ENCODE measurements around the gene SLC2A9.

- no peak for TF ChIP-seq BHLHE40 (IDR thresholded peaks at IDR 0.05; ENCODE audit: borderline replicate concordance)
- TF ChIP-seq SP1 (IDR thresholded peaks at IDR 0.05): no peak
- TF ChIP-seq ARNT (IDR thresholded peaks at IDR 0.05): no peak
- no peak for TF ChIP-seq FOXM1 (IDR thresholded peaks at IDR 0.05; ENCODE audit: borderline replicate concordance)
- no peak for TF ChIP-seq LEF1 (IDR thresholded peaks at IDR 0.05; ENCODE audit: borderline replicate concordance)
- TF ChIP-seq CTBP1 (IDR thresholded peaks at IDR 0.05; ENCODE audit: borderline replicate concordance): no peak
- TF ChIP-seq TARDBP (IDR thresholded peaks at IDR 0.05): no peak
- no peak for TF ChIP-seq PKNOX1 (IDR thresholded peaks at IDR 0.05)
- TF ChIP-seq FOXA1 (IDR thresholded peaks at IDR 0.05): no peak
Observed at GRCh38 chr4:9916346-9916745, 105.0 kb downstream of the SLC2A9 start.
